Measurements from ENCODE around the gene SERAC1. TPM values are rescaled to one million over a fixed set of nuclear protein-coding genes. Genes with fewer than 3 reads are reported as not detected.
A peak's percentile ranks its signal among the peaks of the same experiment; 100 is the strongest.

The SERAC1 gene
- total RNA-seq, 1 donor from 2014 or later = 17.1 TPM

DNA sequence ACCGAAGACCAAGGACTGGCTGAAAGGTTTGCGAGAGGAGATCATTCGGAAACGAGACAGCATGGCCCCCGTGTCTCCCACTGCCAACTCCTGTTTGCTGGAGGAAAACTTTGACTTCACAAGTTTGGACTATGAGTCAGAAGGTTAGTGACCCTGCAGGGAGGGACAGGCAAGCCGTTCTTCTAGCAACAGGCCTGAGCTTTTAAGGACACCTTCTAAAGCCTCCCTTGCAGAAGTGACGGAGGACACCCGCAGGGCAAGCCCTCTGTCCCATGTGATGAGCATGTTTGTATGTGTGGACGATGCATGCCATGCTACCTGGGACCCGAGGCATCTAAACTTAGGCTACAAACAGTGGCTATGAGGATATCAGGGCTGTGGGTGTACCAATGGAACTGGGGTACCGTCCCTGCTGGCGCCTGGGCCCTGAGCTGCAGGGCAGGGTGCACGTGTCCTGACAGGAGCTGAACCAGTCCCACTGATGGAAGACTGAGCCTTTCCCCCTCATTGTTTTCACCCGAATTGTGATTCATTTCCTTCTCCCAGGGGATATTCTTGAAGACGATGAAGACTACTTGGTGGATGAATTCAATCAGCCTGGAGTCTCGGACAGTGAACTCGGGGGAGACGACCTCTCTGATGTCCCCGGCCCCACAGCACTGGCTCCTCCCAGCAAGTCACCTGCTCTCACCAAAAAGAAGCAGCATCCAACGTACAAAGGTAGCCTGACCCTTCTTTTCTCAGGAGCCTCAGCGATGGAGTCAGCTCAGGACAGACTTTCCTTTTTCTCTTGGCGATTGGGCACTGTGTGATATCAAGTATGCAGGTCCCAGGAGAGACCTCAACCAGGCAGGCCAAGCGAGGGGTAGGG, 84.4 kb downstream of the SERAC1 start:
- TF ChIP-seq, protein P1, sequence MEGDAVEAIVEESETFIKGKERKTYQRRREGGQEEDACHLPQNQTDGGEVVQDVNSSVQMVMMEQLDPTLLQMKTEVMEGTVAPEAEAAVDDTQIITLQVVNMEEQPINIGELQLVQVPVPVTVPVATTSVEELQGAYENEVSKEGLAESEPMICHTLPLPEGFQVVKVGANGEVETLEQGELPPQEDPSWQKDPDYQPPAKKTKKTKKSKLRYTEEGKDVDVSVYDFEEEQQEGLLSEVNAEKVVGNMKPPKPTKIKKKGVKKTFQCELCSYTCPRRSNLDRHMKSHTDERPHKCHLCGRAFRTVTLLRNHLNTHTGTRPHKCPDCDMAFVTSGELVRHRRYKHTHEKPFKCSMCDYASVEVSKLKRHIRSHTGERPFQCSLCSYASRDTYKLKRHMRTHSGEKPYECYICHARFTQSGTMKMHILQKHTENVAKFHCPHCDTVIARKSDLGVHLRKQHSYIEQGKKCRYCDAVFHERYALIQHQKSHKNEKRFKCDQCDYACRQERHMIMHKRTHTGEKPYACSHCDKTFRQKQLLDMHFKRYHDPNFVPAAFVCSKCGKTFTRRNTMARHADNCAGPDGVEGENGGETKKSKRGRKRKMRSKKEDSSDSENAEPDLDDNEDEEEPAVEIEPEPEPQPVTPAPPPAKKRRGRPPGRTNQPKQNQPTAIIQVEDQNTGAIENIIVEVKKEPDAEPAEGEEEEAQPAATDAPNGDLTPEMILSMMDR (IDR thresholded peaks at IDR 0.05) = no peak
- H3K4me3 Mint-ChIP-seq (ENCODE audit: unreplicated experiment) = no peak overlapping the region
- peak overlapping the region; percentile 6 for H3K27ac Mint-ChIP-seq (ENCODE audit: unreplicated experiment)
- DNase-seq (ENCODE audit: low spot score) = no peak
- no peaks in the 10 kb centered on the region for H3K27me3 Mint-ChIP-seq (ENCODE audit: low read depth)
- H3K9me3 Mint-ChIP-seq (ENCODE audit: low read depth) = no peaks in the 10 kb centered on the region
- peaks cover 42% of the 10 kb centered on the region for H3K4me1 Mint-ChIP-seq (ENCODE audit: low read depth)
- H3K36me3 Mint-ChIP-seq (ENCODE audit: low read depth) = peaks cover 43% of the 10 kb centered on the region

DNA sequence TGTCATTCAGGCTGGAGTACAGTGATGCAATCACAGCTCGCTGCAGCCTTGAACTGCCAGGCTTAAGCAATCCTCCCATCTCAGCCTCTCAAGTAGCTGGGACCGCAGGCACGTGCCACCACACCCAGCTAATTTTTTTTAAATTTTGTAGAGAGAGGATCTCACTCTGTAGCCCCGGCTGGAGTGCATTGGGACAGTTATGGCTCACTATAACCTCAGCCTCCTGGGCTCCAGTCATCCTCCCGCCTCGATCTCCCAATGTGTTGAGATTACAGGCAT, 86.5 kb downstream of the SERAC1 start:
- Mint-ChIP-seq H3K36me3 (ENCODE audit: low read depth) (peaks cover 53% of the 10 kb centered on the region), H3K9me3 (ENCODE audit: low read depth) (no peaks in the 10 kb centered on the region)

GRCh38 chr6:158080849-158081656, 87.0 kb downstream of the SERAC1 start:
- TF ChIP-seq, protein P1 (IDR thresholded peaks at IDR 0.05) = no peak
- H3K36me3 Mint-ChIP-seq (ENCODE audit: low read depth) = peaks cover 56% of the 10 kb centered on the region
- no peaks in the 10 kb centered on the region for H3K27me3 Mint-ChIP-seq (ENCODE audit: low read depth)
- H3K9me3 Mint-ChIP-seq (ENCODE audit: low read depth) = no peaks in the 10 kb centered on the region
- peaks cover 16% of the 10 kb centered on the region for H3K4me1 Mint-ChIP-seq (ENCODE audit: low read depth)
- H3K4me3 Mint-ChIP-seq (ENCODE audit: unreplicated experiment) = no peak overlapping the region
- no peak for DNase-seq (ENCODE audit: low spot score)
- H3K27ac Mint-ChIP-seq (ENCODE audit: unreplicated experiment) = no peak overlapping the region

More for the DNA sequence above, 86.5 kb downstream of the SERAC1 start:
- TF ChIP-seq, protein P1 (IDR thresholded peaks at IDR 0.05) = no peak
- H3K27me3 Mint-ChIP-seq (ENCODE audit: low read depth) = no peaks in the 10 kb centered on the region
- H3K27ac Mint-ChIP-seq (ENCODE audit: unreplicated experiment) = no peak overlapping the region
- no peak overlapping the region for H3K4me3 Mint-ChIP-seq (ENCODE audit: unreplicated experiment)
- no peak for DNase-seq (ENCODE audit: low spot score)
- peaks cover 21% of the 10 kb centered on the region for H3K4me1 Mint-ChIP-seq (ENCODE audit: low read depth)

DNA sequence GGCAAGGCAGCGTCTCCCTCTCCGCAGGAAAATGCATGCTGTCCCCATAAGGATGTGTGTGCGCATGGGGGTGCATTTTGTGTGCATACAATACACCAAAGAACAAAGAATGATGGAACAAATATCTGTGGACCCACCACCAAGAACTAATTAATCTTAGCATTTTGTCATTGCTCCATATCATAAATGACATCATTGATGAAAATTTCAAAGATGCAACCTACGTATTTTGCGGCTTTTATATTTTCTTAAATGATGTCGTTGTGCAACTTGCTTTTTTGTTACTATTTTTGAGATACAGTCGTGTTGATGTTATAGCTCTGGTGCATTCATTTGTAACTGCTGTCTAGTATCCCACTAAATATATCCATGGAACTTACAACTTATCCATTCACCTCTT, 89.7 kb downstream of the SERAC1 start:
- H3K4me3 Mint-ChIP-seq (ENCODE audit: unreplicated experiment) = no peak overlapping the region
- TF ChIP-seq, protein P1 (IDR thresholded peaks at IDR 0.05) = no peak
- DNase-seq (ENCODE audit: low spot score) = no peak
- no peak overlapping the region for H3K27ac Mint-ChIP-seq (ENCODE audit: unreplicated experiment)
- H3K4me1 Mint-ChIP-seq (ENCODE audit: low read depth) = peaks cover 5% of the 10 kb centered on the region
- H3K36me3 Mint-ChIP-seq (ENCODE audit: low read depth) = peaks cover 52% of the 10 kb centered on the region
- no peaks in the 10 kb centered on the region for H3K9me3 Mint-ChIP-seq (ENCODE audit: low read depth)
- H3K27me3 Mint-ChIP-seq (ENCODE audit: low read depth) = no peaks in the 10 kb centered on the region

- no peak overlapping the region for H3K27ac Mint-ChIP-seq (ENCODE audit: unreplicated experiment)
- DNase-seq (ENCODE audit: low spot score) = no peak
- H3K4me1 Mint-ChIP-seq (ENCODE audit: low read depth) = no peaks in the 10 kb centered on the region
- TF ChIP-seq, protein P1 (IDR thresholded peaks at IDR 0.05) = no peak
- no peaks in the 10 kb centered on the region for H3K27me3 Mint-ChIP-seq (ENCODE audit: low read depth)
- no peaks in the 10 kb centered on the region for H3K9me3 Mint-ChIP-seq (ENCODE audit: low read depth)
- no peak overlapping the region for H3K4me3 Mint-ChIP-seq (ENCODE audit: unreplicated experiment)
- peaks cover 47% of the 10 kb centered on the region for H3K36me3 Mint-ChIP-seq (ENCODE audit: low read depth)
These were observed 90.4 kb downstream of the SERAC1 start for GRCh38 chr6:158077676-158078075.

Measured in chondrocyte (in vitro differentiated cells).